Caco-2 (cell line): Measurements from ENCODE around the gene TNFRSF6B. TPM values are rescaled to one million over a fixed set of nuclear protein-coding genes. Genes with fewer than 3 reads are reported as not detected.
A peak's percentile ranks its signal among the peaks of the same experiment; 100 is the strongest.
"Not testable (repeated sequence)": the region's sequence is repeated elsewhere in the genome, so short reads cannot be mapped to it uniquely, and the experiment has no call there.

Experiments
- BruUV-seq: library from RNA; stranded (reverse); fragments of 400-500 nt; replicated peaks from 2 replicates; lab custom pipeline; 2021; lab: Mats Ljungman, UMichigan
- CTCF ChIA-PET: fragments of 300-600 bp; sonication (Branson Sonifier 250); formaldehyde crosslinking; loops from one replicate; lab custom pipeline; 2022; ENCODE audit warnings: antibody characterized with exemption; lab: Charles Lee
- POLR2A ChIA-PET: fragments of 300-600 bp; sonication (Branson Sonifier 250); formaldehyde crosslinking; loops from one replicate; lab custom pipeline; 2022; ENCODE audit warnings: antibody characterized with exemption; lab: Charles Lee
- DNase-seq, 2 experiments: peaks; one replicate each; pipeline versions ENCODE4 v3.0.0 to v3.0.0-alpha.2; 2020 to 2022
- H3K27me3 ChIP-seq: replicated peaks from 2 replicates; pipeline ENCODE4 v1.6.0; 2011; ENCODE audit warnings: low read length; ENCODE audit not compliant: control insufficient read depth, insufficient read depth
- H3K36me3 ChIP-seq: 2 replicates; pipeline ENCODE4 v1.5.1; 2011; ENCODE audit warnings: low read length; ENCODE audit not compliant: control insufficient read depth, insufficient read depth
- H3K4me1 ChIP-seq: fragments of 250-450 bp; sonication (Bioruptor Pico); 2 replicates; pipeline ENCODE4 v1.5.1; 2020; ENCODE audit warnings: mild to moderate bottlenecking
- H3K4me3 ChIP-seq: 2 replicates; pipeline ENCODE4 v1.5.1; 2011; ENCODE audit warnings: low read depth, mild to moderate bottlenecking, control low read depth, low read length
- H3K9me3 ChIP-seq: fragments of 250-450 bp; sonication (Bioruptor Pico); 2 replicates; pipeline ENCODE4 v1.5.1; 2020; ENCODE audit warnings: mild to moderate bottlenecking, moderate library complexity
- H3K27ac Mint-ChIP-seq: one replicate; pipeline ENCODE4 v1.8.0; 2022; ENCODE audit warnings: mixed read lengths; ENCODE audit not compliant: unreplicated experiment
- H3K27me3 Mint-ChIP-seq: one replicate; pipeline ENCODE4 v1.8.0; 2022; ENCODE audit warnings: mixed read lengths; ENCODE audit not compliant: insufficient read depth, unreplicated experiment
- H3K36me3 Mint-ChIP-seq: one replicate; pipeline ENCODE4 v1.8.0; 2022; ENCODE audit warnings: mild to moderate bottlenecking, mixed read lengths; ENCODE audit not compliant: insufficient read depth, unreplicated experiment
- H3K4me1 Mint-ChIP-seq: one replicate; pipeline ENCODE4 v1.8.0; 2022; ENCODE audit warnings: low read depth, mixed read lengths; ENCODE audit not compliant: unreplicated experiment
- H3K4me3 Mint-ChIP-seq: one replicate; pipeline ENCODE4 v1.8.0; 2022; ENCODE audit warnings: mild to moderate bottlenecking, moderate library complexity, mixed read lengths; ENCODE audit not compliant: unreplicated experiment
- H3K9me3 Mint-ChIP-seq: one replicate; pipeline ENCODE4 v1.8.0; 2022; ENCODE audit warnings: mixed read lengths; ENCODE audit not compliant: unreplicated experiment
- intact Hi-C: fragments of 100-400 bp; cut with micrococcal nuclease; formaldehyde crosslinking; loops from one replicate; pipeline ENCODE4 v1.10.0; 2022; ENCODE audit not compliant: unreplicated experiment
- total RNA-seq: library from RNA; stranded (reverse); gene quantifications from 2 replicates; pipeline ENCODE4 v1.2.3, GENCODE V29; 2022
- TF ChIP-seq, protein P1 (sequence below), 2 experiments: fragments of 200-600 bp in 1 of 2; IDR thresholded peaks; 1 replicate in 1 of 2; 2 replicates in 1 of 2; pipeline versions ENCODE4 v1.5.1 to v1.8.0; 2011 to 2022; ENCODE audit warnings: antibody characterized with exemption in 1 of 2, control low read depth in 1 of 2, inconsistent platforms in 1 of 2, low read depth in 1 of 2, low read length in 1 of 2, mild to moderate bottlenecking in 1 of 2, moderate library complexity in 1 of 2; ENCODE audit not compliant: insufficient read depth in 1 of 2, severe bottlenecking in 1 of 2, unreplicated experiment in 1 of 2

The TNFRSF6B gene
- total RNA-seq, 1 experiment from 2014 or later: not detected

DNA sequence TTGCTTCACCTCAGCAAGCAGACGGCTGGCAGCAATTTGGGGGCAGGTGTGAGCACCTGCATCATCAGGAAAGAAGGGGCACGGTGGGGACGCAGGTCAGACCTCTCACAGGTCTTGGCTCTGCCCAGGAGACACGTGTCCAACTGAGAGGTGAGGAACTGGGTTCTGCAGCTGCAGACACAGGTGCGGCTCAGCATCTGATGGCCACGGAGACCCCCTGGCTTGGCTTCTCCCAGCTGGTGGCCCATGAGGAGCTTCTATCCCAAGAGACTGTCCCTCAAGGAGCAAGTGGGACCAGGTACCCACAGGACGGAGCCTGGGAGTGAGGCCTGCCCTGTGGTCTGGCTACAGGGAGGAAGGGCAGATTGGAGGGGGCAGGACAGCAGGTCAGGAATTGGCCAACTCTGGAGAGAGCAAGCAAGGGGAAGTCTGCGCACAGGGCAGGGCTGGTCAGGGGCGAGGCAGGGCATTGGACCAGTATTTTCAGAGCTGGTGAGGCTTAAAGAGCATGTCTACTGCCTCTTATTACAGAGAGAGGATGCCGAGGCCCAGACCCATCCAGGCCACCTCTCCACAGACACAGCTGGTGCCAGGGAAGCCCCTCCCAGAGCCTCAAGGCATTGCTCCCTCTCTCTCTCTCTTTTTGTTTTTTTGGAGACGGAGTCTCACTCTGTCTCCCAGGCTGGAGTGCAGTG lies 47.4 kb upstream of the TNFRSF6B start:
- H3K27ac Mint-ChIP-seq: no peak overlapping the region
- POLR2A ChIA-PET: no interaction called here
- TF ChIP-seq, protein P1, sequence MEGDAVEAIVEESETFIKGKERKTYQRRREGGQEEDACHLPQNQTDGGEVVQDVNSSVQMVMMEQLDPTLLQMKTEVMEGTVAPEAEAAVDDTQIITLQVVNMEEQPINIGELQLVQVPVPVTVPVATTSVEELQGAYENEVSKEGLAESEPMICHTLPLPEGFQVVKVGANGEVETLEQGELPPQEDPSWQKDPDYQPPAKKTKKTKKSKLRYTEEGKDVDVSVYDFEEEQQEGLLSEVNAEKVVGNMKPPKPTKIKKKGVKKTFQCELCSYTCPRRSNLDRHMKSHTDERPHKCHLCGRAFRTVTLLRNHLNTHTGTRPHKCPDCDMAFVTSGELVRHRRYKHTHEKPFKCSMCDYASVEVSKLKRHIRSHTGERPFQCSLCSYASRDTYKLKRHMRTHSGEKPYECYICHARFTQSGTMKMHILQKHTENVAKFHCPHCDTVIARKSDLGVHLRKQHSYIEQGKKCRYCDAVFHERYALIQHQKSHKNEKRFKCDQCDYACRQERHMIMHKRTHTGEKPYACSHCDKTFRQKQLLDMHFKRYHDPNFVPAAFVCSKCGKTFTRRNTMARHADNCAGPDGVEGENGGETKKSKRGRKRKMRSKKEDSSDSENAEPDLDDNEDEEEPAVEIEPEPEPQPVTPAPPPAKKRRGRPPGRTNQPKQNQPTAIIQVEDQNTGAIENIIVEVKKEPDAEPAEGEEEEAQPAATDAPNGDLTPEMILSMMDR (IDR thresholded peaks at IDR 0.05; ENCODE audit: insufficient read depth in 1 of 2, low read depth in 1 of 2, low read length in 1 of 2, severe bottlenecking in 1 of 2, unreplicated experiment in 1 of 2): no peak
- CTCF ChIA-PET: interaction anchor here (0.7 to 0.9 kb wide), 2 partner anchors 22 to 1548 kb away, joined by 3 read pairs; partner anchors contain the start of gene GMEB2
- no TSS peak for BruUV-seq
- Histone ChIP-seq H3K9me3 (no peaks in the 10 kb centered on the region), H3K36me3 (no peaks in the 10 kb centered on the region), H3K4me1 (peaks cover 5% of the 10 kb centered on the region), H3K4me3 (no peak overlapping the region), H3K27me3 (no peaks in the 10 kb centered on the region)
- H3K36me3 Mint-ChIP-seq: peaks cover 10% of the 10 kb centered on the region
- peaks cover 4% of the 10 kb centered on the region for H3K27me3 Mint-ChIP-seq
- no peak for DNase-seq
- H3K4me3 Mint-ChIP-seq: no peak overlapping the region
- H3K9me3 Mint-ChIP-seq: no peaks in the 10 kb centered on the region
- intact Hi-C loops: no loop called here
- peaks cover 7% of the 10 kb centered on the region for H3K4me1 Mint-ChIP-seq

DNA sequence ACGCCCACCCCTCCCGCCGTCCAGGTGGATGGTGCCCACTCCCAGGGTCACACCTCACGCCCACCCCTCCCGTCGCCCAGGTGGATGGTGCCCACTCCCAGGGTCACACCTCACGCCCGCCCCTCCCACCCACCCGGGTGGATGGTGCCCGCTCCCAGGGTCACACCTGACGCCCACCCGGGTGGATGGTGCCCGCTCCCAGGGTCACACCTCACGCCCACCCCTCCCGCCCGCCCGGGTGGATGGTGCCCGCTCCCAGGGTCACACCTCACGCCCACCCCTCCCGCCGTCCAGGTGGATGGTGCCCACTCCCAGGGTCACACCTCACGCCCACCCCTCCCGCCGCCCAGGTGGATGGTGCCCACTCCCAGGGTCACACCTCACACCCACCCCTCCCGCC lies 46.0 kb upstream of the TNFRSF6B start:
- BruUV-seq, H3K4me3 Mint-ChIP-seq, H3K36me3 ChIP-seq, H3K4me3 ChIP-seq, DNase-seq, CTCF ChIA-PET, H3K4me1 ChIP-seq, H3K9me3 ChIP-seq, H3K27me3 Mint-ChIP-seq, H3K27ac Mint-ChIP-seq, H3K9me3 Mint-ChIP-seq, H3K4me1 Mint-ChIP-seq, H3K27me3 ChIP-seq, POLR2A ChIA-PET, intact Hi-C loops: not testable (repeated sequence)
- H3K36me3 Mint-ChIP-seq: peaks cover 10% of the 10 kb centered on the region

DNA sequence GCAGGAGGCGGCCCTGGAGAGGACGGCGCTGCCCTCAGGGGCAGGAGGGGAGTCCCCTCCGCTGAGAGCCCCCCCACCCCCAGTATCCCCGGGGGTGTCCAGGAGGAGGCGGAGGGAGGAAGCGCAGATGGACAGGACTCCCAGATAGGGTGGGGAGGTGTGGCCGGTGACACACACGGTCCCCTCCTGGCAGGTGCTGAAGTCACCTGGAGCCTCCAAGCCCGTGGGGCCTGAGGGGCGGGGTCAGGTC lies 44.6 kb upstream of the TNFRSF6B start:
- Mint-ChIP-seq H3K36me3 (peaks cover 10% of the 10 kb centered on the region), H3K4me3 (peak overlapping the region; percentile 86), H3K9me3 (no peaks in the 10 kb centered on the region), H3K4me1 (peaks cover 7% of the 10 kb centered on the region), H3K27ac (peak overlapping the region; percentile 7), H3K27me3 (peaks cover 4% of the 10 kb centered on the region)
- BruUV-seq: no TSS peak
- intact Hi-C loops: no loop called here
- CTCF ChIA-PET: interaction anchor here (0.6 to 1.8 kb wide), 3 partner anchors 10 to 175 kb away, joined by 3 to 9 read pairs (median 4); partner anchors contain the start of gene PTK6
- no peaks in the 10 kb centered on the region for H3K36me3 ChIP-seq
- peak overlapping the region; percentile 87 for H3K4me3 ChIP-seq
- TF ChIP-seq, protein P1 (IDR thresholded peaks at IDR 0.05; ENCODE audit: insufficient read depth in 1 of 2, low read depth in 1 of 2, low read length in 1 of 2, severe bottlenecking in 1 of 2, unreplicated experiment in 1 of 2): no peak
- H3K27me3 ChIP-seq: no peaks in the 10 kb centered on the region
- no peaks in the 10 kb centered on the region for H3K9me3 ChIP-seq
- DNase-seq: peak in 1 of 2 experiments; percentile 56
- peaks cover 5% of the 10 kb centered on the region; the same call in 1 of the 2 replicates for H3K4me1 ChIP-seq
- POLR2A ChIA-PET: interaction anchor here (0.8 kb wide), 1 partner anchor 10 kb away, joined by 5 read pairs; no protein-coding TSS in a partner anchor
